Measurements from ENCODE around the gene RAD51B.

Gene RAD51B

DNA sequence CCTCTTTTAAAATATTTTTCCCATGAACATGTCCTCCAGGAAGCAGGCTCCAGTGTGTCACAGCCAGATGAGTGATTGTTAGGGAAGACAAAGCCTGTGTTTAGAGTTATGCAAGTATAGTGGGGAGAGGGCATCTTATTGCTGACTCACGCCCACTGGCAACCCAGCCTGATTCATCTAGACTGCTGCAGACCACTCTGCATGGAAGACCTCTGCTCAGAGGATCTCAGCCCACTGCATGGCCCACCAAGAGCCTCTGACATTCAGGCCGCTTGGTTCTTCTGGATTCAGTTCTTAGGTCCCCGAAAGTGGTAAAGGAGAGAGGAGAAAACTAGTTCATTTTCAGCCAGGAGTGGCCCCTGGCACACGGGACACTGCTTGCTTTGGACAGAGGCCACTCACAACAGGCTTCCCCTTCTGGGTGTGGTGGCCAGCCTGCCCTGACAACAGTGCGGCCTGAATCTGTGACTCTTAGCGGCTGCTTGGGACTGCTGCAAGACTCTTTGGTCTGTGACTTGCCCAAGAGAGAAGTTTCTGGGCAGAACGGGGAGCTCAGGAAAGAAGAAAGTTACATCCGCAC is 707.0 kb downstream of the RAD51B start:
- DNase-seq (ENCODE audit: low read depth) = peak; percentile 44

DNA sequence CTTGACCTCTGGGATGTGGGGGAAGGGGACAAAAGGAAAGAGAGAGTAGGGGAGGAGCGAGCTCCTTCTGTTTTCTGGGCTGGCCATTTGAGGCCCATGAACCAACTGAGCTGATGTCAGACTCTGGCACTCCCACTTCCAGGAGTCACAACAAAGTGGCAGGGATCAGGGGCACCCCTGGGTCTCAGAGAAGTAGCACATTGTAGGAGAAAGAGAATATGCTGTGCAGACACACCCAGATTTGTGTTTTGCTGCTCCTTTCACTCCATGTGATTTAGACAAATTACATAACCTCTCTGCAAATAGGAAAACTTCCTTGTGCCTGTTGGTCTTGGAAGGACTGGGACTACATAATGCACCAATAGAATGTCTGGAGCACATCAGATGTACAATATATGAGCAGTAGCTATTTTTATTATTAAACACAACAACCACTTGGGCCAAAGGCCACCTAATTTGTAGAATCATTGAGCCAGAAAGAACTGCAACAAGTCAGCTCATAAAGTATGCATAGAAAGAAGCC is 707.8 kb downstream of the RAD51B start:
- DNase-seq (ENCODE audit: low read depth) = no peak

GRCh38 chr14:68528040-68528687 is 708.6 kb downstream of the RAD51B start:
- no peak for DNase-seq (ENCODE audit: low read depth)

GRCh38 chr14:68530443-68530842 is 710.9 kb downstream of the RAD51B start:
- DNase-seq (ENCODE audit: low read depth) = no peak

DNA sequence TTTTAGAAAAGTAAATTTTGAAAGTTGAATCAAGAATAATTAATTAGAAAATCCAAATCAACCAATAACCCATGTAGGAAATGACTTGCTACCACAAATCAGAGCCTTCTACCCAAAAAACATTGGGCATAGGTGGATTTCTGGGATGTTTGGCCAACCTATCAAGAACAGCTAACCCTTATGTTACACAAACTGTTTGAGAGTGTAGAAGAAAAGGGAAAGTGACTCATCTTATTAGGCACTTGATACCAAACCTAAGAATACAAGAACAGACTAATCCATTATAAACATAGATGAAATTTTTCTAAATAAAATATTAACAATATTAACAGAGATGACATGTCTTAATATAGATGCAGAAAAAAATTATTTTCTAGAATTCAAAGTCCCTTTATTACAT is 712.9 kb downstream of the RAD51B start:
- no peak for DNase-seq (ENCODE audit: low read depth)

- no peak for DNase-seq (ENCODE audit: low read depth)
These were observed 714.7 kb downstream of the RAD51B start for GRCh38 chr14:68534276-68534675.

DNA sequence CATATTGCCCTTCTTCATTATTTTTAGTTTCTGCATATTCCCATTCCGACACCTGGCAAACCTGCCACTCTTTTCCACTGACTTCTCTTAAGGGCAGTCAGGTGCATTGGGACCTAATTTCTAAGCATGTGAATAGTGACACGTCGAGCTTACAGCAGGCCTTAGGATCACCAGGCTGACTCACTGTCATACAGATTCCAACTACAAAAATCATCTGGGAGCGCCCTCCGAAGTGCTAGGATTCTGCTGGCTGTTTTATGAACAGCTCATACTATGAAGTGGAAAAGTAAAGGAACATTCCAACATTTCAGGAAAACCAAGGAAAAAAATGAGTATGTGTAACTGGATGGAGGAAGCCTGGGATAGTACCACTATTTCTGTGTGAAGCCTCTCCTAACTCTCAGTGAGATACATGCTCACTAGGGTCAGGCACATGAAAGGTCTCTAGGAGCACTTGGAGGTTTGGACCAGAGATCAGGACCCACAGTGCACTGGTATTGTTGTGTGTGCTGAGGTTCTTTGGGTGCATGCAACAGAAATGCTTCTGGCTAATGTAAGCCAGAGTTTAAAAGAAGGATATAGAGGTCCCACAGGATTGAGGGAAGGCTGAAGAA is 715.9 kb downstream of the RAD51B start:
- DNase-seq (ENCODE audit: low read depth) = peak; percentile 95

DNA sequence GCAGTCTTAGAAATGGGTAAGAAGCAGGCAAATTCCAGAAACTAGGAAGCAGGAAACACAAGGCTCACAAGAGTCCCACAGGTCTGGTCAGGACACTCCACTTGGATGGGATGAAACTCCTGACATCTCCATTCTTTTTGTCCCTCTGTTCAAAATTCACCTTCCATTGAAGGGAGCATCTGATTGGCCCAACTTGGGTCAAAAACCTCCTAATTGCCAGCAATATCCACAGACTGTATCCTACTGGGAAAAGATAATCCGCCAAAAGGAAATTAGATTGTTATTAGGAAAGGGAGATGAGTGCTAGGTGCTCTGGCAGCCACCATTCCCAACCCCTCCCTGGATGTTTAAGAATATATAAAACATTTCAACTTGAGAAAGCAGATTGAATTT is 716.4 kb downstream of the RAD51B start:
- no peak for DNase-seq (ENCODE audit: low read depth)

GRCh38 chr14:68538639-68539038 is 719.1 kb downstream of the RAD51B start:
- no peak for DNase-seq (ENCODE audit: low read depth)

DNA sequence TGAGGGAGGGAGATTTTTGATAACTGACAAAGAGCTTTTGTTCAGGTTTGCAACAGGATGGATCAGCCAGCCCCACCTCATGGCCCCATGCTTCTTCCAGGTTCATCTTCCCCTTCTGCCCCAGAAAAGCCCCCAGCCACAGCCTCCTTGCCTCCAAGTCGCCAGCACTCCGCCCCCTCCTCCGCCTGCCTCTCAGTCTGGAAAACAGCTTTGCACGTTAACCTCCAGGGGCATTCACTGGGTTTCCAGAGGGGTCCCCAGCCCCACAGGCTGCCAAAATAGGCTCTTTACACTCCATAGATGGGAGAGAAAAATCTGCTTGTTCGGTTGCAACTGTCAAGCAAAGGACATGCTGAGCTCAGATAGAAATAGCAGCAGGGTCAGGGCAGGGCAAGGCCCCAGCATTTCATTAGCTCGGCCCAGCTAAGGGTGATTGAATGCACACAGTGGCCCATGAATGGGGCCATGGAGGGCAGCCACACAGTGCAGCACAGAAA is 719.7 kb downstream of the RAD51B start:
- DNase-seq (ENCODE audit: low read depth) = no peak

DNA sequence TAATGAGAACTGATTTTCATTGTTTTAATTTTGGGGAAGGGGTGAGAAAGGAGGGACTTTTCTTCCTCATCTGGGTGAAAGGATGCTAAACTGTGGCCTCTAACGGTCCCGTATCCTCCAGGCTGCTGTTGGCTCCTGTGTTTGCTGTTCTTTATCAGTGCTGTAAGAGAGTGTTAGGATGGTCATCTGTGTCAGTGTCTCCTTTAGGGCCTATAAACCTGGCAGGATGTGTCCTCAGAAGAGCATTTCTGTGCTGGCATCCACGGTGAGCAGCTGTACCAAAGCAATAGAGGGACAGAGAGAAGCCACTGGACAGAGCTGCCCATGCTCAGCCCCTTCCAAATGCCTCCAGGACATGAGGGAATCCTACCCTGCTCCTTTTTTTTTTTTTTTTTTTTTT is 720.2 kb downstream of the RAD51B start:
- no peak for DNase-seq (ENCODE audit: low read depth)

- DNase-seq (ENCODE audit: low read depth) = no peak
These were observed 721.8 kb downstream of the RAD51B start for GRCh38 chr14:68541178-68541896.

GRCh38 chr14:68542346-68542745 is 722.8 kb downstream of the RAD51B start:
- peak; percentile 56 for DNase-seq (ENCODE audit: low read depth)

DNA sequence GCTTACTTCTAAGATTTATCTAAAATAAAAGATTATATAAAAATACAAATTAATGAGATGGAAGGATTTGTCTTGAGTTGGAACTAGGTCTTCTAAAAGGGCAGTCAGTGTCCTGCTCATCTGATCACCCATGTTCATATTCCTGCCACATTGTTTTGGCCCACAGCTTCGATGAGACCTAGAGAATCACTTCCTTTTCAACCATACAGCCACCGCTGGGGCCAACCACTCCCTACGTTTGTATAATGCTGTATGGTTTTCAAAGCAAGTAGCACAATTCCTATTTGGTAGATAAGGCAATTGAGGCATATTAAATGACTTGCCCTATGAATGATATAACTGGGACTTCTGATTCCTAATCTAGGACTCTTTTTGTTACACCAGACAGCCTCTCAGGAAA is 723.9 kb downstream of the RAD51B start:
- no peak for DNase-seq (ENCODE audit: low read depth)

DNA sequence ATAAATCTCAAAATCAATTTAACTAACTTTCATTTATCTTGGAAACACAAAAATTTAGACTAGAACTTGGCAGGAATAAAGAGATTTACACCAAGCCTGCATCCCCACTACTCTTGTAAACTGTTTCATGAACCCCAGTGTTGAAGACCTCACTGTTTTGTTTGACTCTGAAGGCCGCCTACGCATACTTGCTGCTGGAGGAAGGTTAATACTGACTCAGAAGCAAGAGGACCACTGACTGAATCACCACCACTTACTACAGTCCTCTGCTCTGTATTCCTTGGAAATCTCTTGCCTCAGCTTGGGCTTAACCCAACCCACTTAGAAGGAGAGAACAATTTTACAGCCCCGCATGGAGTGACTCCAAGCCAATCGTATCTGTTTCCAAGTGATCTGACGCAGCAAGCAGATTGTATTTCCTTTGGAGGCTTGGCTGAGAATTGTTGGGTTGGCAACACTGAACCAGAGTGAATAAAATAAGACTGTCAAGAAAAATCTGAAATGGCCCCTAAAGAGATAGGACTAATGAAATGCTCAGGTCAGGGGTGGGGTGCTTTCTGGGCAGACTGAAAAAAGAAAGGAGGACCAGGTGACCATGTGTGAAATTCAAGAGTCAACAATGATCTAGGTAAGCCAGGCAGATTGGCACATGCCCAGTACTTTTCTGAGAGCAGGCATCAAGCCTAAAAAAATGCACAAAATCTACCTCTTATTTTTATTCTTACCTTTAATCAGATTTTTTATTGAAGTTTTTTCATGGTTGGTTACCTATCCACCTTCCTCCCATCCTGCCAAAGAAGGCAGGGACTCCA is 724.7 kb downstream of the RAD51B start:
- DNase-seq (ENCODE audit: low read depth) = peak; percentile 97

DNA sequence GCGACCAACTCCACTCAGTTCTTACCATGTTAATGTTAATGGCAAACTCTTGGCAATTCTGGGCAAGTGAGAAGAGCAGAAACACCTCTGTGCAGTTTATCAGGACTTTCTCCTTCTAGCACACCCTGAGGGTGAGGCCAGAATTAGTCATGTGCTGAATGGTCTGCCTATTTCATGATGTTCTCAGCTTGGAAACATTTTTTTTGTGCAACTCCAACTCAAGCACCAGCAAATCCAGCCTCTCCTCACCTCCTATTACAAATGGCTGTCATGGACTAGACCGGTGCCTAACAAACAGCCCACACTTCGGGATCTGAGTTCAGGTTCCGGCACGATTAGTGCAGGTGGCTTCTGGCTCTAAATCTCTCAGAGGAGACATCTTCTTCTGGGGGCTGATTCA is 727.3 kb downstream of the RAD51B start:
- DNase-seq (ENCODE audit: low read depth) = peak; percentile 91

- DNase-seq (ENCODE audit: low read depth) = peak; percentile 98
These were observed 728.0 kb downstream of the RAD51B start for GRCh38 chr14:68547305-68548193.

DNA sequence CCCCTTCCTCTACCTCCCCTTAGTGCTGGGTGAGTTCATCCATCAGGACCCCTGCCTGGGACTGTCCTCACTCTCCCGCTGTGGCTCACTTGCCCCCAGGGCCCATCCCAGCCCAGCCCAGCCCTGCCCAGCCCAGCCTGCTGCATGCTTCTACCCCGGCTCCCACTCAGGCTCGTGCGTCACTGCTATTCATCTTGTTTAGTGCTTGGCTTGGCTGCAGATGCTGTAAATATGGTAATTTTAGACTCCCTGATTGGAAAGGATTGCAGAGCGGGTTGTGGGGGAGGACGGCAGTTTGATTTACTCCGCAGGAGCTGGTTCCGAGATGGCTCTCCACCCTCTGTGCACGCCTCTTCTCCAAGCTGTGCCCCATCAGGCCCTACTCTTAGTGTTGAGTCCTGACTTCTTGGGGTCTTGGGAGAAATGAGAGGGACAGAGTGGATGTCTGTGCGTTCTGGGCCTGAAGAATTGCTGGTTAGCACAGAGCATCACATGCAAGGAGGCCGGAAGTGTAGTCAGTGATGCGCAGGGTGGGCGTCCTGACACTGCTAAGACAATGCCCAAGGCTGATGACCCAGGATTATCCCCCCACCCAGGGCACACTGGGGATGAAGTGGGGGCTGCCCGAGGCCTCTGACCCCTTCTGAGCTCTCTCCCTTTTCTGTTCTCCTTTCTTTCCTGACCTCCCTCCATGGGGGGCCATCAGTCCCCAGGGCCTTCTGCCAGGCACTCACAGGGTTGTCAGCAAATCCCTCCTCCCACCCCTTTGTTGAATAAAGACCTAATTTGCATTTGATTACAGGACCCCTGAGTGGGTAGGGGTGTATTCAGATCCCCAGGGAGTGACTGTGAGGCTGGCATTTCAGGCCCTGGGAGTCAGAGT is 728.9 kb downstream of the RAD51B start:
- peak; percentile 98 for DNase-seq (ENCODE audit: low read depth)

DNA sequence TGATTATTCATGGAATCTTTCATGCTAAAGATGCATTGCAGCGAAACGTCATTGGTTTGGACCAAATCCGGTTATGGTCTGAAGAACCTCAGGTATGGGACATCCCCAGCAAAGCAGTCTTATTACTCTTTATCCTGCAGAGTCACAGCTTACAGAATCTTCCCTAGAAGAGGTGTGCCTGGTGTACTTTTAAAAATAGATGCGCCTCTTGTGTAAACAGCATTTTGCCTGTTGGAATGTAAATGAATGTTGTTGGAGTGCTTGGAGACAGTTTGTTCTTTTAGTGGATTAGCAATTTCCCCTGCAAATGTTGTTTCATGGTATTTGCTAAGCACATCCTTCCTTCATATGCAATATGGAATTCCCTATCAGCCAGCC is 730.7 kb downstream of the RAD51B start:
- no peak for DNase-seq (ENCODE audit: low read depth)
